NOMO-1 (cell line): ENCODE measurements around the gene WDFY4.
"Not testable (repeated sequence)": the region's sequence is repeated elsewhere in the genome, so short reads cannot be mapped to it uniquely, and the experiment has no call there.

Source experiments
- DNase-seq, 2 experiments: peaks; one replicate each; lab custom pipeline; 2025; ENCODE audit not compliant: unreplicated experiment in 2 of 2; lab: John Stamatoyannopoulos, UW

Gene WDFY4, protein sequence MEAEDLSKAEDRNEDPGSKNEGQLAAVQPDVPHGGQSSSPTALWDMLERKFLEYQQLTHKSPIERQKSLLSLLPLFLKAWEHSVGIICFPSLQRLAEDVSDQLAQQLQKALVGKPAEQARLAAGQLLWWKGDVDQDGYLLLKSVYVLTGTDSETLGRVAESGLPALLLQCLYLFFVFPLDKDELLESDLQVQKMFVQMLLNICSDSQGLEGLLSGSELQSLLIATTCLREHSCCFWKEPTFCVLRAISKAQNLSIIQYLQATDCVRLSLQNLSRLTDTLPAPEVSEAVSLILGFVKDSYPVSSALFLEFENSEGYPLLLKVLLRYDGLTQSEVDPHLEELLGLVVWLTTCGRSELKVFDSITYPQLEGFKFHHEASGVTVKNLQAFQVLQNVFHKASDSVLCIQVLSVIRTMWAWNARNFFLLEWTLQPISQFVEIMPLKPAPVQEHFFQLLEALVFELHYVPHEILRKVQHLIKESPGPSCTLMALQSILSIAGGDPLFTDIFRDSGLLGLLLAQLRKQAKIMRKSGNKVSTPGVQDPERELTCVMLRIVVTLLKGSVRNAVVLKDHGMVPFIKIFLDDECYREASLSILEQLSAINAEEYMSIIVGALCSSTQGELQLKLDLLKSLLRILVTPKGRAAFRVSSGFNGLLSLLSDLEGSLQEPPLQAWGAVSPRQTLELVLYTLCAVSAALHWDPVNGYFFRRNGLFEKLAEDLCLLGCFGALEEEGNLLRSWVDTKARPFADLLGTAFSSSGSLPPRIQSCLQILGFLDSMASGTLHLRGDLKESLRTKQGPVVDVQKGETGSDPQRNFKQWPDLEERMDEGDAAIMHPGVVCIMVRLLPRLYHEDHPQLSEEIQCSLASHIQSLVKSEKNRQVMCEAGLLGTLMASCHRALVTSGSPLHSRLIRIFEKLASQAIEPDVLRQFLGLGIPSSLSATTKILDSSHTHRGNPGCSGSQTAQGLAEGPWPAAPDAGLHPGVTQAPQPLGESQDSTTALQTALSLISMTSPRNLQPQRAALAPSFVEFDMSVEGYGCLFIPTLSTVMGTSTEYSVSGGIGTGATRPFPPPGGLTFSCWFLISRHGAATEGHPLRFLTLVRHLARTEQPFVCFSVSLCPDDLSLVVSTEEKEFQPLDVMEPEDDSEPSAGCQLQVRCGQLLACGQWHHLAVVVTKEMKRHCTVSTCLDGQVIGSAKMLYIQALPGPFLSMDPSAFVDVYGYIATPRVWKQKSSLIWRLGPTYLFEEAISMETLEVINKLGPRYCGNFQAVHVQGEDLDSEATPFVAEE (N-terminal part only)

DNA sequence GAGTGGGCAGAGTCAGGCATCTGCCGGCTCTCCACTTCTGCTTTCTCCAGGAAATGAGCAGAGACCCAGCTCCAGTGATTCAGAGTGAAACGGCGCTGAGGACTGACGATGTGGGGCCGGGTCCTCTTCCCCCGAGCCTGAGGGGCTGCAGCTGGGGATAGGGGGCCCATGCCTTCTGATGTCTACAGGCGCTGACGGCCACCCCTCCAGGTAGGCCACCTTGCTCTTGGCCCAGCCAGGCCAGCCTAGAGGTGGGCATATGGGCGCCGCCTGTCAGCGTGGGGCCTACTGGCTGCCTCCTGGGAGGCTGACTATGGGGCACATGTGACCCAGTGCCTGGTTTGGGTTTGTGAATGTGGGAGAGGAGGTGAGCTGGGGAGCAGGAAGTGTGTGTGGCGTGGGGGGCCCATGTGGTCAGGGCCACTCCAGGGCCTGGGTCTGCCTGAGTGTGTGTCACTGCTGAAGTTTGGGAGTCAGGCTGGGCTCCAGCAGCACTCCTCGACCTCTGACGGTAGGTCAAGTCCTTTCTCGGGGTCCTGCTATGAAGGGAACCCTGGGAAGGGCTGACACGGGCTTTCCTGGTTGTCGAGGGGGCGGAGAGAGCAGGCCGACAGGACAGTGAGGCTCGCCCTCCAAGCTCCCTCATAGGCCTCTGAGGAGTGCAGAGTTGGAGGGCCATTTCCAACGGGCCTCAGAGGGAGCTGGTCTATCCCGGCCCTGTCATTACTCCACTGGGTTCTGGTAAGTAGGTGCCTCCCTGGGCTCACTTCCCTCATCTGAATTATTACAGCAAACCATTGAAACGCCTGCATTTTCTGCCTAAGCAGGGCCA is at the start of gene WDFY4:
TSS of gene WDFY4 (plus strand) at position 82 of the 832 bp plus-strand sequence. CDS start 24,860 bp downstream, outside the sequence.
- peak; percentile 76 for DNase-seq

DNA sequence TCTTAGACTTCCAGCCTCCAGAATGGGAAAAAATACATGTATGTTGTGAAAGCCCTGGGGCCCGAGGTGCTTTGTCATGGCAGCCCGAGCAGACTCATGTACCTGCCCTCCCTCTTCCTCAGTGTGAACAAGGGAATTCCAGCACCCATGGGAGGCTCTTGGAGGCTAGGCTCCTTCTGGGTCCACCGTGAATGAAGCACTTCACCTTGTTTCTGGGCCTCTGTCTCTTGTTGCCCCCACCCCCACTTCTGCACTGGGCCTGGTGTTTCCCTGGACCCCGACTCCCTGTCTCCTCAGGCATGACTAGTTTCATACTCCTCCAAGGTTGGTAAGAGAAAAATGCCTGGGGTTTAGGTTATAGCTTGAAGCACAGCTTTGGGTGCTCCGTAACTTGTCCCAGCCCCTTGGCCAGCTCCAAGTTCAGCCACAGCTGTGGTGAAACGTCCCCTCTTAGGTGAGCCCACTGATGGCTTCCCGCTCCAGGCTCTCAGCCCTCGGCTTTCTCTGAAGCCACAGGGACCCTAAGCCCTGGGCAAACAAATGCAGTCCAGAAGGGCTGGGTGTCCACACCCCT is 49.6 kb upstream of the WDFY4 start:
- DNase-seq: no peak

DNA sequence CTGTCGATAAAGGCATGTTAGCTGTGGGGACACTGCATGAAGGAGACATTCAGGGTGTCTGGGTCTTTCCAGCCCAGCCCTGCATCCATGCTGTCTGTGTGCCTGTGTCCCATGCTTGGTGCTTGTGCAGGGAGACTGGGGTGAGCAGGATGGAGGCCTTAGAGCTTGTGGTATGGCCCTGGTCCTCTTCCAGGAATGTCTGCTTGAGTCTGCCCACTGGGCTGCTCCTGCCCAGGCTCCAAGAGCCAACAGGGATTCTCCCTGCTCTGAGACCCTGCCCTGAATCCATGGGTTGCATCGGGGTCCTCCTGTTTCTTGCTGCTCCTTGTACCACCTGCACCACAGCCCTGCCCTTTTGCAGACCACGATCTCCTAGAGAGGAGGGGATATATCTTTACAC is 48.4 kb upstream of the WDFY4 start:
- DNase-seq: no peak

DNA sequence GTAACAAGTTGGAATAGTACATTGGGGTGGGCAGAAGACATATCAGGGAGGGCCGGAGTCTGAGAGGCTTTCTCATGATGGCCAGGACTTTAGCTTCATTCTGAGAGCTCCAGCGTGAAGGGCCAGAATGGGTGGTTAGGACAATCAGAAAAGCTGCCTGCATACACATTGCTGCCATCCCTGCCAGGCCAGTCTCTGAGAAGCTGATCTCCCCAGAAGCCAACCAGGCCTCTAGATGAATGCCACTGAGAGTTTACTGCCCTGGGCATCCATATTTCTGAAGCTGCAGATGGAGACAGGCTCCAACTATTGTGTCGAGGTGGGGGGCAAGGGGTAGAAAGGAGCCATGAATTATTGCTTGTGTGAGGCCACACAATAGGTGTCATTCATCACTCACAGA is 47.8 kb upstream of the WDFY4 start:
- DNase-seq: no peak

DNA sequence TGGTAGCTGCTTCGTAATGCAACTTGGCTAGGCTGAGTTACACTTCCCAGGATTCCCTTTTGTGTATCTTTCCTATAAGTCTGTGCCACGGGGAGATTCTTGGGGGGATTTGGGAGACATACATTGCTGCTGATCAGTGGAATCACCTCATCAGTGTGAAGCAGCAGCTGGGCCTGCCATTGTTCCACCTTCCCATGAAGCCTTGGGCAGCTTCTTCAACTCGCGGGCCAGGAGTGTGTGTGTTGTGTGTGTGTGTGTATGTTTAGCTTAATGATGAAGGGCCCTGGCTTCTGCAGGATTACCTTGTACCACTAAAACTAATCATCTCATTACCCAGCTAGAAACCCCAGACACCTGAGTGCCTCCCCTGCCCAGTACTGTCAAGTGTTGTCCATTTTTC is 46.5 kb upstream of the WDFY4 start:
- DNase-seq: no peak

DNA sequence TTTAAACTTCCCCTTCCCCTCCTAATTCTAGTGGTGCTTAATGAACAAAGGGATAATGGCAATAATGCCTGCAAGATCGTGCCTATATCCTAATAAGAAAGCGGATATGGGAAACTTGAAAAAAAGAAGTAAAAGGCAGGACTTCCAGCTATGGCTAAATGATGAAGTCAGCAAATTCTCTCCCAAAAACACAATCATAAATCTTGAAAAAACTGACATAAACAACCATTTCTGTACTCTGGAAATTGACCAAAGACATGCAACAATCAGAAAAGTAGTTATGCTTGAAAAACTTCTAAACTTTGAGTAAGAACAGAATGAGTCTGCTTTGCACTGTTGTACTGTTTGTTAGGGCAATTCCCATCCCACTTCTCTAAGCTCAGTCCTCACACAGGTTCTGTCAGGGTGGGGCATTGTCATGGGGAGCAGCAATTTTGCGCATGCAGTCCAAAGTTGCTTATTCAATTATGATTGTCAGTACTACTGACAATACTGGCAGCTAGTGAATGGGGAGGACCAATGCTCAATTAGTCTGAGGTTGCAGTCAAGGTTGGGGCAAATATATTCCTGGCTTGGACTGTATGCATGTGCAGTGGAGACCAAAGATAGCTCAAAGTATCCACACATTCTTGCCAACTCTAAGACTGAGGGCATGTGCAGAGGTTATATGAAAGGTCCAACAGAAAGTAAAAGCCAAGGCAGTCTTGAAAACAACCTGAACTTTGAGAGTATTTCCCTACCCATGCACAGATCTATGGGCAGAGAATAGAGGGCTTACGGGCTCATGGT is 45.7 kb upstream of the WDFY4 start:
- DNase-seq: no peak

DNA sequence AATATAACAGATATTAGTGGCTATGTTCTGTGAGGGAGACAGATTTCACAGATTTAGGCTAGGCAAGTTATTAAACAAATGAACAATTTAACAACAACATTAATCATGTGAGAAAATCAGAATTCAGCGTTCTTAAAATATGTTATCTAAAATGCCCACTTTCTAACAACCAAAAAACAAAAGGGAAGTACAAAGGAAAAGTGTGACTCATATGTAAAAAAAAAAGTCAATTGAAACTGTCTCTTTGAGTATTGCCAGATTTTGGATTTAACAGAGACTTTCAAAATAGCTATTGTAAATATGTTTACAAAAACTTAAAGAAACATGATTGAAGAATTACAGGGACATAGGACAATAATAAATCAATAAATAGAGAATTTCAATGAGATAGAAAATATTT is 45.0 kb upstream of the WDFY4 start:
- peak in 1 of 2 experiments; percentile 52 for DNase-seq

DNA sequence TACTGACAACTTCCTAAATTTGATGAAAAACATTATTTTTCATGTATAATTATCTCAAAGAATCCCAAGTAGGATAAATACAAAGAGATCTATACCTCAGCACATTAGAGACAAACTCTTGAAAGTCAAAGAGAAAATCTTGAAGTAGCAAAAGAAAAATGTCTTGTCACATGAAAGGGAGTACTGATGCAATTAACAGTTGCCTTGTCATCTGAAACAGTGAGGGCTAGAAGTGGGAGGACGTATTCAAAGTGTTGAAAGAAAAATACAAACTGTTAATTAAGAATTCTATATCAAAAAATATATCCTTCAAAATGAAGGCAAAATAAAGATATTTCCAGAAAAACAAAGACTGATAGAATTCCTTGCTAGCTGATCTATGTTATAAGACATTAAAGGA is 44.3 kb upstream of the WDFY4 start:
- DNase-seq: peak in 1 of 2 experiments; percentile 9

DNA sequence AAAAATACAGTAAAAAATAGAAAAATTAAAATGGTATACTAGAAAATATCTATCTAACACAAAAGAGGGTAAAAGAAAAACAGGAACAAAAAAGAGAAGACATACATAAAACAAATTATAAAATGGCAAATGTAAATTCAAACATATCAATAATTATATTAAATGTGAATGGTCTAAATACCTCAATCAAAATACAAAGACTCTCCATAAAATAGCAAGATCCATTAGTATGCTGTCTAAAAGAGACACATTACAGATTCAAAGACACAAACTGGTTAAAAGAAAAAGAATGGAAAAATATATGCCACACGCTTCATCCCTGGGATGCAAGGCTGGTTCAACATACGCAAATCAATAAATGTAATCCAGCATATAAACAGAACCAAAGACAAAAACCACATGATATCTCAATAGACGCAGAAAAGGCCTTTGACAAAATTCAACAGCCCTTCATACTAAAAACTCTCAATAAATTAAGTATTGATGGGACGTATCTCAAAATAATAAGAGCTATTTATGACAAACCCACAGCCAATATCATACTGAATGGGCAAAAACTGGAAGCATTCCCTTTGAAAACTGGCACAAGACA is 43.5 kb upstream of the WDFY4 start:
- DNase-seq: not testable (repeated sequence)

DNA sequence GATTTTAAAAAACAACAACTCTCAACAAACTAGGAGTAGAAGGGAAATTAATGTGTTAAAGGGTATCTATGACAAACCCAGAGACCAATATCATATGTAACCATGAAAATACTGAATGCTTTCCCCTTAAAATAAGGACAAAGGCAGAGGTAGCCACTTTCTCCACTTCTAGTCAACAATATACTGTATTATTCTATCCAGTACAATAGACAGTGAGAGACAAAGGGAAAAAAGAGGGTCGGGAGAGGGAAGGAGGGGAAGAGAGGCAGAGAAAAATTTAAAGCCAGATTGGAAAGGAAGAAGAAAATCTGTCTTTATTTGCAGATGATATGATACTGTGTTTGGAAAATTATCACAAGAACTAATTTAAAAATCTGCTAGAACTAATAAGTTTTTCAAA is 39.1 kb upstream of the WDFY4 start:
- DNase-seq: no peak

DNA sequence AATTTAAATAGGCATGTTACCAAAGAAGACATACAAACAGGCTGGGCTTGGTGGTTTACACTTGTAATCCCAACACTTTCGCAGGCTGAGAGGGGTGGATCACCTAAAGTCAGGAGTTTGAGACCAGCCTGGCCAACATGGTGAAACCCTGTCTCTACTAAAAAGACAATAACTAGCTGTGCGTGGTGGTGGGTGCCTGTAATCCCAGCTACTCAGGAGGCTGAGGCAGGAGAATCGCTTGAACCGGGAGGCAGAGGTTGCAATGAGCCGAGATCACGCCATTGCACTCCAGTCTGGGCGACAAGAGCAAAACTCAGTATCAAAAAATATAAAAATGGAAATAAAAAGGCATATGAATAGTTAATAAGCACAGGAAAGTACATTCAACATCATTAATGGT is 37.6 kb upstream of the WDFY4 start:
- DNase-seq: not testable (repeated sequence)

DNA sequence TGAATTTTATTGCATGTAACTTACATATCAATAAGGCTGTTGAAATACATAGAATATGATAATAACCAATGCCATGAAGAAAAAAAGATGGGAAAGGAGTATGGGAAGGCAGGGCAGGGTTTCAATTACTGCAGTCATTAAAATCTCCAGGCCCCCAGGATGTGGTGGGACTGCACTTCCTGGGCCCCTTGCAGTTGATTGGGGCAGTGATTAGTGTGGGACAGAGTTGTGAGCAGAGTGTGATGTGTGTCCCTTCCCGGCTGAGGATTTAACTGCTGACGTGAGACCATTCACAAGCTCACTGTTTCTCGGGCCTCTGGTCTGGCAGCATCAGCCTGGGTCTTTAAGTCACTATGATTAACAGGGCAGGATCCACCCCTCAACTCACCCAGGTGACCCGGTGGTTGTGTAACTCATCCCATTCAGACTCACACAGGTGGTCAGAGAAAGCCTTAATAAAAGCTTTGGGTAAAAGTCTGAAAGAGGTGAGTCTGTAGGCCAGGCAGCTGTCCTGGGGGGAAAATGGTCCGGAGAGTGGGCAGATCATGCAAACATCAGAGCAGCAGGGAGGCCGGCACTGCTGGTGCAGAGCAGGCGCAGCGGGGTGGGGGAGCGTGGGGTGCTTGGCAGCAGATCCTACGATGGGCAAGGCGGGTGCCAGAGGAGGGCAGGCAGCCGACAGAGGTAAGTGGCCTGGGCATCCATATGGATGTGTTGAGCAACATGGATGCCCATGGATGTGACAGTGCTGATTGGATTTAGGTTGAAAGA is 36.3 kb upstream of the WDFY4 start:
- DNase-seq: no peak

DNA sequence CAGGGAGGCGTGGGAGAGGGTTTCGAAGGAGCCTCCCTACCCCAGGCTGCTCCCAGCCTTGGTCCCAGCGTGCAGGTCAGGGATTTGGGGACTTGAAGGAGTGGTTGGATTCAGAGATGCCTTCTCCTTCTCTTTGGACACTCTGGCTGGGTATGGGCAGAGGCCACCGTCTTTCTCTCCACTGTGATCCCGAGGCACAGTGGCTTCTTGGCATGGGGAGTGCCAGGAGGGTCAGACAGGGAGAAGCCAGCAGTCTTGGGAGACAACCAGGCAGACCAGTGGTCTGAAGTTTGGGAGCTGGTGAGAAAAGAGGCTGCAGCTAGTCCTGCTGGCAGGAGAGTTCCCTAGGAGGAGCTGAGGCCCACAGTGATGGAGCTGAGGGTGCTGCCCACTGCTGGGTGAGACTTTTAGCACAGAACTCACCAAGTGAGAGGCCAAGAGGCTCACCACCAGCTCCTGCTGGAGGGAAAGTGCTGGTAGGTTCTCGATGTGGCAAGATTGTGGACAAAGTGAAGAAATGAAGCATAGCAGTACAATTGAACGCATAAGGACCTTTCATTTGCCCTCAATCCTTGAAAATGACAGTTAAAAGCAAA is 35.2 kb upstream of the WDFY4 start:
- DNase-seq: no peak

DNA sequence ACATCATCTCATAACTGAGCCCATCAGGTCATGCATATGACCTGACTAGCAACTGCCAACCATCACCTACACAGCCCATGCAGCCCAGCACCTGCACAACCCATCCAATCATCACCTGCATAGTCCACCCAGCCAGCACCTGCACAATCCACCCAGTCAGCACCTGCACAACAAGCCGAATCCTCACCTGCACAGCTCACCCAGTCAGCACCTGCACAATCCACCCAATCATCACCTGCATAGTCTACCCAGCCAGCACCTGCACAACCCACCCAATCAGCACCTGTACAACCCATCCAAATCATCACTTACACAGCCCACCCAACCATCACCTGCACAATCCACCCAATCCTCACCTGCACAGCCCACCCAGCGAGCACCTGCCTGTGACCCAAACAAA is 33.4 kb upstream of the WDFY4 start:
- DNase-seq: no peak

DNA sequence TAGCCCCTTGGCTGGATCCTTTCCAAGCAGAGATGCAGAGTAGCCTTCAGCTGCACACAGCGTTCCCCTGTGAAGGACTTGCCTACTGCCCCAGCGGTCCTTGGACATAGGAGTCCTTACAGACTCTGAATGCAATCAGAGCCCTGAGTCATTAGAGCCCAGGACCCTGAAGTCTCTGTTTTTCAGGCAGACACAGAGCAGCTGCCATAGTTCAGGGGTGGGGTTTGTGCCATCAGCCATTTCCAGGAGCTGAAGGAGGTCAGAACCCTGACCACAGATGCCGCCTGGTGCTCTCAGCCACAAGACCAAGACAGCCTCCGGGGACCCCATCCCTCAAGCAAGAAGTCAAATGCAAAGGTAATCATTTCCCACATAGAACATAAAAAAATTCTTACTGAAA is 32.8 kb upstream of the WDFY4 start:
- no peak for DNase-seq

DNA sequence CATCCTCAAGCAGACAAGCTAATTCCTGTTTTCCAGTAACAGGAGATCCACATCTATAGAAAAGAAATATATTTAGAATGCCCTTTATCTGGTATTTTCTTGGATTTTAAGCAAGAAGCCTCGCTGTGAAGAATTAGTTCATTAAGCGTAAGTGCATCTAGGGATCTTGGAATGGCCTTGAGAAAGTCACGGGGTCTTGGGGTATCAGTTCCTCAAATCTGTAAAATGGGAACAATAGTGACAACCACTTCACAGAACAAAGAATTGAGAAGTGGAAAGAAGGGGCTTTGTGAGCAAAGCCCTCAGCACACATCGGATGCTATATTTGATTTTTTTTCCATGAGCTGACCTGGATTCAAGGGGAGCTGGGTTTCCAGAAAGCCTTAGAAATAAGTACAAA is 32.3 kb upstream of the WDFY4 start:
- no peak for DNase-seq

DNA sequence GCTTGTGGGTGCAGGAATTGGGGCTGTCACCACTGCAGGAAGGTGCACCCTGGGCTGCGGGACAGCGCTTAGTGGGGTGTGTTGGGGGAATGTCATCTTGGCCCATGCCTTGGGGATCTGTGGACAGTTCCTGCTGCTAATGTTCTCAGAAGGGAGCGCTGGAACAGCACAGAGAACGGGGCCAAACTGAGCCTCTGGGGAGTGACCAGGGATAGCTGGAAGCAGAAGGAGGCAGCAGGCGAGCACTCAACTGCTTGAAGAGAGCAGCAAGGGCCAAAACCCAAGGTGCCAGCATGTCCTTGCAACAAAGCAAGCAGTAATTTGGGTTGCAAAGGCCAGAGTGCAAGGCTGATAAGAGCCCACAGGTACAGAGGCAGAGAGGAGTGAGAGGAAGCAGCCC is 31.3 kb upstream of the WDFY4 start:
- no peak for DNase-seq
